HG03457 (cell line): ENCODE results near the gene VMAC.
"Not testable (repeated sequence)": the region's sequence is repeated elsewhere in the genome, so short reads cannot be mapped to it uniquely, and the experiment has no call there.

ENCODE experiments used
- ATAC-seq: cut with Tn5 transposase; IDR thresholded peaks from one replicate; pipeline ENCODE4 v1.9.1; 2021; ENCODE audit warnings: moderate number of reproducible peaks; ENCODE audit not compliant: unreplicated experiment

VMAC gene, protein sequence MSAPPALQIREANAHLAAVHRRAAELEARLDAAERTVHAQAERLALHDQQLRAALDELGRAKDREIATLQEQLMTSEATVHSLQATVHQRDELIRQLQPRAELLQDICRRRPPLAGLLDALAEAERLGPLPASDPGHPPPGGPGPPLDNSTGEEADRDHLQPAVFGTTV

DNA sequence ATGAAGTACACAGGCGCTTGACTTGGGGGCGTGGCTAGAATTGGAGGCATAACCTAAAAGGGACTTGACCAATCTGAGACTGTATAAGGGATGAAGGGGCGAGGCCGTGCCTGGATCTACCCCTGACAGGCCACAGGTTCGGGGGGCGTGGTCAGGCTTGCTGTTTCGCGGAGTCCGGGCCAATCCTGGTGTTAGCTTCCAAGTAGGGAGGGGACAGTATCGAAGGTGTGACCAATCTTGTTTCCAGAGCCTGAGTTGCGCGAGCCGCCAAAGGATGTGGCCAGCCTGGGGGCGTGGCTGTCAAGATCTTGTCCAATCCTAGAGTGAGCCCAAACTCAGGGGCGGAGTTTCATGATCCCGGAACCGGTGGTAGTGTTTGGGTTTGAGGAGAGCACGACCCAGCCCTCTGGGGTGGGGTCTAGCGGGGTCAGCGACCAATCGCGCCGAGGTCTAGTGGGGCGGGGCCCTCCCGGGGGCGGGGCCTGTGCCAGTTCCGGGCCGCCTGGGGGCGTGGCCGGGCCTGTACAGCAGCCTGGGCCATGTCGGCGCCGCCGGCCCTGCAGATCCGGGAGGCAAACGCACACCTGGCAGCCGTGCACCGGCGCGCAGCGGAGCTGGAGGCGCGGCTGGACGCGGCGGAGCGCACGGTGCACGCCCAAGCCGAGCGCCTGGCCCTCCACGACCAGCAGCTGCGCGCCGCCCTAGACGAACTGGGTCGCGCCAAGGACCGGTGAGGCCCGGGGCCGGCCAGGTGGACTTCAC lies at the start of gene VMAC:
Gene VMAC, plus strand, starts transcription at position 521 of the 762 bp plus-strand sequence. Its CDS starts 19 bp downstream, at position 540.
- ATAC-seq, result peak; percentile 67

DNA sequence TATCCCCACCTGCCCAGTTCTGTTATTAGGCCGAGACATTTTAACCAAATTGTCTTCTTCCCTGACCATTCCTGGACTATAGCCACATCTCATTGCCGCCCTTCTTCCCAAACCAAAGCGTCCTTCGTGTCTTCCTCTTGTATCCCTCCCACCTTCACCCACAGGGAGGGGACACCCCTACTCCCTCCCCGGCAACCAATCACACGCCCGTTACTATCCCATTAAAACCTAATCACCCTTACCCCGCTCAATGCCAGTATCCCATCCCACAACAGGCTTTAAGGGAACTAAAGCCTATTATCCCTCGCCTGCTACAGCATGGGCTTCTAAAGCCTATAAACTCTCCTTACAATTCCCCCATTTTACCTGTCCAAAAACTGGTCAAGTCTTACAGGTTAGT lies 49.5 kb upstream of the VMAC start:
- not testable (repeated sequence) for ATAC-seq

DNA sequence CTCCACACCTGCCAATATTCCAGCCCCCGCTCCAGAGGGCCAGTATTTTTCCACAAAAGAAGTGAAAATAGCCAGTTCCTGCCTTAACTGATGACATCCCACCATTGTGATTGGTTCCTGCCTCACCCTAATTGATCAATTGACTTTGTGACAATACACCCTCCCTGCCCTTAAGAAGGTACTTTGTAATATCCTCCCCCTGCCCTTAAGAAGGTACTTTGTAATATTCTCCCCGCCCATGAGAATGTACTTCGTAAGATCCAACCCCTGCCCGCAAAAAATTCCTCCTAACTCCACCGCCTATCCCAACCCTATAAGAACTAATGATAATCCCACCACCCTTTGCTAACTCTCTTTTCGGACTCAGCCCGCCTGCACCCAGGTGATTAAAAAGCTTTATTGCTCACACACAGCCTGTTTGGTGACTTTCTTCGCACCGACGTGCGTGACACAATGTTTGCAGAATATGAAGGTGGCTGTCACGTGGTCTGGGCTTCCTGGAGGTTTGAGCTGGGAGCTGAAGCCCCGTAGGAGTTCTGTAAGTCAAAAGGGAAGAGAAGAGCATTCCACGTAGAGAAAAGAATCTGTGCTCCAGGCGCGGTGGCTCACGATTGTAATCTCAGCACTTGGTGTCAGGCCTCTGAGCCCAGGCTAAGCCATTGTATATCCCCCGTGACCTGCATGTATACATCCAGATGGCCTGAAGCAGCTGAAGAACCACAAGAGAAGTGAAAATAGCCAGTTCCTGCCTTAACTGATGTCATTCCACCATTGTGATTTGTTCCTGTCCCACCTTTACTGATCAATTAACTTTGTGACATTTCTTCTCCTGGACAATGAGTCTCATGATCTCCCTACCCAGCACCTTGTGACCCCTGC lies 47.2 kb upstream of the VMAC start:
- no peak for ATAC-seq

DNA sequence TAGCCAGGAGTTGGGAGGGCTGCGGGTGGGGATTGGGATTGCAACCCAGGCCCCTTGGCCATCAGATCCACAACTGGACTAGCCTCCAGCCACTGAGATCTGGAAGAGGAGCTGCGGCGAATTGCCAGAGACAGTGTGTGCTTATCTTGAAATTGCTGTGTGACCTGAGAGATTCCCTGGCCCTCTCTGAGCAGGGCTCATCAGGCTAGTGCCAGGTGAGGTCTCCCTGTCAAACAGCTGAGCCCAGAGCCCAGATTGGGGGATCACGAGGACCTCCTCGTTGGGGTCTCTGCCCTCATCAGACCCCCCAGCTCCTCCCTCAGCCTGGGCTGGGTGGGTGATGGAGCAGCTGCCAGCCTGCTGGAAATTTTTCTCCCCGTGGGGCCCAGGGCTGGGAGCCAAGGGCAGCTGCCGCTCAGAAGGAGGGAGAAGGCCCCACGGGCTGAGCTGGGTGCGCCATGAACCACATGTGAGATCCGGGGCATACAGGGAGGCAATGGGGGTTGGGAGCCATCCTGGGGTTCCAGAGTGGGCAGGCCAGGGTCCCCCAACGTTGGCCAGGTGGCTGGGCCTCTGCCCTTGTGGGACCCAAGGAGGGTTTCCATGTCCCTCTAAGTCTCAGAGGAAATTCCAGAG lies 41.5 kb upstream of the VMAC start:
- ATAC-seq, result no peak

DNA sequence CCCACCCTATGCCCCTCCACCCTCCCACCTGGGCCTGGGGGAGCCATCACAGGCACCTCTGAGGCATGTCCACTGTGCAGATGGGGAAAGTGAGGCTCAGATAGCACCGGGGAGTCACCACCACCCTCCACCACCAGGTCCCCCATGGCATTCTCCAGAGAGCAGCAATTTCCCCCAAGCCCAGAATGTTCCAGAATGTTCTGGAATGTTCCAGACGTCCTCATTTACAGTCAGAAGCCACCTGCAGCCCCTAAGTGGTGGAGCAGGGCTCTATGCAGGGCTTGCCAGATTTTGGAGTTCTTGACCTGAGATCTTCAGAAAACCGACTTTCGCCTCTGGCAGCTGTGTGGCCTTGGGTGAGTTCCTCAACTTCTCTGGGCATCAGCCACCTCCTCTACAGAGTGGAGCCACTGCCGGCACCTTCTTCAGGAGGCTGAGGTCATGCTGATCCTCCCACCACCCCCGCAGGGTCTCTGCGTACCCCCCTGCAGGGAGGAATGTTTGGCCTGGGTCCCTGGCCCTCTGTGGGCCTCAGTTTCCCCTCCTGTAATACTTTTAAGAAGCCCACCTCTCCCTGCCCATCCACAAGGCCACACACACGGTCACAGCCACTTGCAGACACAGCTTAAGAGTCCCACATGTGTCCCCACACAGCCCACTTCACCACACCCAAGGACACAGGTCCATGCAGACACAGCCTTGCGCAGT lies 40.5 kb upstream of the VMAC start:
- ATAC-seq, result no peak

DNA sequence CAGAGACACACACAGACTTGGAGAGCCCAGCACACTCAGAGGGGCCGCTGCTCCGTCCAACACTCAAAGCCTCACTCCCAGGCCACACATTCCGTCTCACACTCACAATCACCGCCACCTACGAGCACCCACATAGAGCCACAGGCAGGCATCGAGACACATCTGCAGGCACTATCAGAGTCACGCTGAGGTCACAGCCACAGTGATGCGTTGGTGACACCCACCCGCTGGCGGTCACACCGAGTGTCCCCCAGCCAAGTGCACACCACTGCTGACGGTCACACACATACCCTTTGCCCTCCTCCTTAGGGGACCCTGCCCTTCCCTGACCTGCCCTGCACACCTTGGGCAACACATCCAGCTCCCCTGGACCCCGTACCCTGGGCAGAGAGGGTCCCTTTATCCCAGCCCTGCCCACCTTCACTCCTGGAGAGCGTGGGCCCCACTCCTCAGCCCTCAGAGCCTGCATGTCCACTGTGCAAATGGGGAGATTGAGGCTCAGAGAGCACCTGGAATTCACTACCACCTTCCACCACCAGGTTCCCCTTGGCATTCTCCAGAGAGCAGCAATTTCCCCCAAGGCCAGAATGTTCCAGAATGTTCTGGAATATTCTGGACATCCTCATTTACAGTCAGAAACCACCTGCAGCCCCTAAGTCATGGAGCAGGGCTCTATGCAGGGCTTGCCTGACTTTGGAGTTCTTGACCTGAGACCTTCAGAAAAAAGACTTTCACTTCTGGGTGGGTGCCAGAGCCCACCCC lies 39.8 kb upstream of the VMAC start:
- ATAC-seq, result no peak

DNA sequence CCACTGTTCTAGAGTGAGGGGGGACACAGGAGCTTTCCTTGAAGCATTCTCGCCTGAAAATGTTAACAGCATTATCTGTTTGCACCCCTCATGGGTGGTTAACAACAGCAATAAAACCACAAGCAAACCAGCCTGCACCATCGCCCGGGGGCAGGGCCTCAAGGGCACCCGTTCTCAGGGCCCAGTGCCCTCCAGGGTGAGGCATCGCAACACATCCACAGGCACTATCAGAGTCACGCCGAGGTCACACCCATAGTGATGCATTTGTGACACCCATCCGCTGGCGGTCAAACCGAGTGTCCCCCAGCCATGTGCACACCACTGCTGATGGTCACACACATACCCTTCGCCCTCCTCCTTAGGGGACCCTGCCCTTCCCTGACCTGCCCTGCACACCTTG lies 38.9 kb upstream of the VMAC start:
- no peak for ATAC-seq

DNA sequence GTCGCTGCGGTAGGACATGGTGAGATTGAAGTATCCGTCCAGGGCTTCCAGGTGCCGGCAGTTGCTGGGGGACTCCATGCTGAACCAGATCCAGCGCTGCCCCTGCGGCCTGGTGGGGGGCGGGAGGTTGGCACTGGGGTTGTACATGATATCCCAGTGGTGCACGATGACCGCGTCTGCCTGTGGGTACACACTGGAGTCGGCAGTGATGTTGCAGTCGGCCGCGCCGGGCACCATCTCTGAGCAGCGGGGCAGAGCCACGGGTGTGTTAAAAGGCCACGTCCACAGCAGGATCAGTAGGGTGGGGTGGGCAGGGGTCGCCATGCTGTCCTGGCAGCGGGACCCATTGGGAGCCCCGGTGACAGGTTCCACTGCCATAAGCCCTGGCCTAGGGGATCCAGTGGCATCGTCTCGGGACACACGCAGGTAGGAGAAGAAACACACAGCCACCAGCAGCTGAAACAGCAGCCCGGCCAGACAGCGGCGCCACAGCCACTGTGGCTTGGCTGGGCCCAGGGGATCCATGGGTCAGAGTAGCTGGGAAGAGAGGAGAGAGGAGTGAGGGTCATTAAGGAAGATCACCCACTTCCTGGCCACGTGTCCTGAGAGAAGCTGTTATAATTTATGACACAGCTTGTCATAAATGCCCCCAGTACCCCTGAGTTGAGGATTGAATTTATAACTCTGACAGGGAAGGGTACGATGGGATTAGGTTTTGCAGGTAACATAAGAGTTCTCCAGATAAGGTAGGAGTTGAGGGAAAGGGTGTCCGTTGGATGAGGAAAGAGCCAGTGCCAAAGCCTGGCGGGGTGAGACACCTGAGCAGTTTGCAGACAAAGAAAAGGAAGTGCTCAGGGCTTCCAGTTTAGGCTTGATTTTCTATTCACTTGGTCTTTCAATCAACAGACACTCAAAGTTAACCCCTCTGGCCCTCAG lies 37.2 kb upstream of the VMAC start:
- ATAC-seq, result no peak

DNA sequence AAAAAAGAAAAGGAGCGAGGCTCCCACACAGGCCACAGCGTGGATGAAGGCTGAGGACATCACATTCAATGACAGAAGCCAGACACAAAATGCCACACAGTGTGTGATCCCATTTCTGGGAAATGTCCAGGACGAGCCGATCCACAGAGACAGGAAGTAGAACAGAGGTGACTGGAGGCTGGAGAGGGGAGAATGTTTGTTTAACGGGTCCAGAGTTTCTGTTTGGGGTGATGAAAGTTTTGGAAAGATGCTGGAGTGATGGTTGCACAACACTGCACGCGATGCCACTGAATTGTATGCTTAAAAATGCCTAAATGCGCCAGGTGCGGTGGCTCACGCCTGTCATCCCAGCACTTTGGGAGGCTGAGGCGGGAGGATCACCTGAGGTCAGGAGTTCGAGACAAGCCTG lies 33.7 kb upstream of the VMAC start:
- ATAC-seq, result no peak

DNA sequence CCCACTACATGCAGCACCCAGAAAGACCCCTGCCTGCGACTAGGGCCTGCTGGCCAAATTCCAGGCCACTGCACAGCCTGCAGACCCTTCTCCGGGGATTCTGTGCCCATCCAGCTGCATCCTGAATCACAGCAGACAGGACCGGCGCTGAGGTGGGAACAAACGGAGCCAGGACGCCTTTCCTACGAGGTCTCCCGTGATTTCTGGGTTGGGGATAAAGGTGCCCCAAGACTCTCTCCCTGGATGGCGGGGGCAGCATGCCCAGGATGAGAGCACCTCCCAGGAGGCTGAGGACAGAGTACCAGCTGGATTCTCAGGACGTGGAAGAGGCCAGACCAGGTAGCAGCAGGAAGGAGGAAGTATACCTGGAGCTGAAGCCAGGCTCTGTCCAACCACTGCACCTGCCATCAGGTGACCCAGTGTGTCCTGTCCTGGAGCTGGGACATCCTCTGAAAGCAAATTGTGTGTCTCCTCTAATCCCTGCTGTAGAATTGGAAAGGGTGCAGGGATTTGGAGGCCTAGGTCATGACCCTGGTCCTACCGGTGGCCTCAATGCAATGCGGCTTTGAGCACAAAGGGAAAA lies 31.0 kb upstream of the VMAC start:
- ATAC-seq, result no peak

DNA sequence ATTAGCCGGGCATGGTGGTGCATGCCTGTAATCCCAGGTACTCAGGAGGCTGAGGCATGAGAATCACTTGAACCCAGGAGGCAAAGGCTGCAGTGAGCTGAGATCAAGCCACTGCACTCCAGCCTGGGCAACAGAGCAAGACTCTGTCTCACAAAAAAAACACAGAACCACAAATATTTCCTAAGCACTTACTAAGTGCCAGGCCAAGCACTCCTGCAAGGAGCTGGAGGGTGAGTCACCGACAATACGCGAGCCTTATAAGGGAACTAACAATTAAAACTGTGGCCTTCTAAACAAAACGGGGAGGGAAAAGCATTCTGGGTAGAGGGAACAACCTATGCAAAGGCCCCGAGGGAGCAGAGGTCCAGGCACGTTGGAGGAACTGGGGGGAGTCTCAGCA lies 30.2 kb upstream of the VMAC start:
- ATAC-seq, result not testable (repeated sequence)

DNA sequence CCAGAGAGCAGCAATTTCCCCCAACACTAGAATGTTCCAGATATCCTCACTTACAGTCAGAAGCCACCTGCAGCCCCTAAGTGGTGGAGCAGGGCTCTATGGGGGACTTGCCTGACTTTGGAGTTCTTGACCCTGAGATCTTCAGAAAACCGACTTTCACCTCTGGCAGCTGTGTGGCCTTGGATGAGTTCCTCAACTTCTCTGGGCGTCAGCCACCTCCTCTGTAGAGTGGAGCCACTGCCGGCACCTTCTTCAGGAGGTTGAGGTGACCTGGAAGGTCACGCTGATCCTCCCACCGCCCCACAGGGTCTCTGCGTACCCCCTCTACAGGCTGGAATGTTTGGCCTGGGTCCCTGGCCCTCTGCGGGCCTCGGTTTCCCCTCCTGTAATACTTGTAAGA lies 27.2 kb upstream of the VMAC start:
- ATAC-seq, result no peak

DNA sequence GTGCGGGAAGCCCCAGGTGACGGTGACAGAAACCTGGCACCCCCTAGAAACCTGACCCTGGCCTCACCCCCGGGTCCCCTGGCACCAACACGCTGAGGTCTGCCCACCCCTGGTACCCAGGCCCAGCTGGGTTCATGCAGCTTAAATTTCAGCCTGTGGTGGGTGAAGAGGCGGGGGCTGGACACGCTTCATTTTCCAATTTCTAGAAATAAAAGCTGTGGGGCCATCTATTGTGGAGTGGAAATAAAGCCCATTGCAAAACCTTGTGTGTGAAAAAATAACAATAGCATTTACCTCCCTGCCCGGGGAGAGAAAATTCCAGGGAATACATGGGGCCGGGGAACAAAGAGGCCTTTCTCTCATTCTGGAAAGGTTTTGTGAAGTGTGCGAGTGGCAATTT lies 26.8 kb upstream of the VMAC start:
- no peak for ATAC-seq

DNA sequence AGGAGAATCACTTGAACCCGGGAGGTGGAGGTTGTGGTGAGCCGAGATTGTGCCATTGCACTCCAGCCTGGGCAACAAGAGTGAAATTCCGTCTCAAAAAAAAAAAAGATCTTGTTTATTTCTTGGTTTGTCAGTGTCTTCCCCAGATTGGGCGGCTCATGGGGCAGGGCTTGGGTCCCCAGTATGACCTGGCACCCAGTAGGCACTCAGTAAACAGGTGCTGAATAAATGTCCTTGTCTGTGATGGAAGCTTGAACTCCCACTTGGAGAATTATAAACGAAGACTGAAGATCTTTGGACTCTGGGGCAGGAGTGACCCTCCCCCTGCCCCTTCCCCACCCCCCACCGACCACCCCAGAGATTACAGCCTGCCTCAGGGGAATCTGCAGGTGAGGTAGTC lies 24.5 kb upstream of the VMAC start:
- no peak for ATAC-seq

DNA sequence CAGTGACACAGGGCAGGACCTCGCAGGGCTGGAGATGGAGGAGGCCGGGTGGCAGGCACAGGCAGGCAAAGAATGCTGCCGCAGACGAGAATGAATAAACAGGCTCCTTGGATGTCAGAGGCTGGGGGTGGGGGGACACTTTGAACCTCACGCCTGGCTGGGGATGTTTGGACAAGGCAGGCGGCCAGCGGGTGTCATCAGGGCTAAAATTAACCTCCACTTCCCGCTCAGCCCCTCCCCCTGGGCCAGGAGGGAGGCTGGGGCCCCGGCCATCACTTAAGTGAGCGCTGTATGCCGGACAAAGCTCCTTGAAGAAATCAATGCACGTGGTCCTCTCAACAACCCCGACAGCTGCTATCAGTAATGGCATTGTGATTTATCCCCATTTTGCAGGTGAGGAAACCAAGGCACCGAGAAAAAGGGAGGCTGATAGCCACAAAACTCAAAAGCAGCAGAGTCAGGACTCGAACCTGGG lies 24.0 kb upstream of the VMAC start:
- ATAC-seq, result no peak

DNA sequence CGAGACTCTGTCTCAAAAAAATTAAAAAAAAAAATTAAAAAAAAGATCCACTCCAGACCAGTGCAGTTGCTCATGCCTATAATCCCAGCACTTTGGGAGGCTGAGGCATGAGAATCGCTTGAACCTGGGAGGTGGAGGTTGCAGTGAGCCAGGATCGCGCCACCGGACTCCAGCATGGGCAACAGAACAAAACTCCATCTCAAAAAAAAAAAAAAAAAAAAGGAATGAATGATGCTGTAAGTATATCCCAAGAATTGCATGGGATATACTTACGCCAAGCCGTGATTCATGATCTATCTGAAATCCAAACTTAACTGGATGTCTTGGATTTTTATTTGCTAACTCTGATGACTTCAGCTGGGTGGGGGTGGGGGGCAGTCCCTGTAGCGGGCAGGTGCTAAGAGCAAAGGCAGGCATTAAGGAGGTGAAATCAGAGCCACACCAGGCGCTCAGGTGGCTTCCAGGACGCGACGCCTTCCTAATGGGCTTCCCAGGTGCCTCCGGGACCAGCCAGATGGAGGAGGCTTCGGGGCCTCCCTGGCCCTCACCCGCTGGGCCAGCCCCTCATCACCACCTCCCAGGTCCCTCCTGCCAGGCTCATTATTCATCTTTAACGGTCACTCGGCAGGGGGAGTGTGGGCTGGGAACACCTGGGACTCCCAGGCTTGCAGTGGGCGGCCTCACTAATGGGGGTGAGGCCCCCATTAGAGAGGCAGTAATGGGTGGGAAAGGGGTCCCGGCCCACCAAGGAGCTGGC lies 23.0 kb upstream of the VMAC start:
- ATAC-seq, result no peak

DNA sequence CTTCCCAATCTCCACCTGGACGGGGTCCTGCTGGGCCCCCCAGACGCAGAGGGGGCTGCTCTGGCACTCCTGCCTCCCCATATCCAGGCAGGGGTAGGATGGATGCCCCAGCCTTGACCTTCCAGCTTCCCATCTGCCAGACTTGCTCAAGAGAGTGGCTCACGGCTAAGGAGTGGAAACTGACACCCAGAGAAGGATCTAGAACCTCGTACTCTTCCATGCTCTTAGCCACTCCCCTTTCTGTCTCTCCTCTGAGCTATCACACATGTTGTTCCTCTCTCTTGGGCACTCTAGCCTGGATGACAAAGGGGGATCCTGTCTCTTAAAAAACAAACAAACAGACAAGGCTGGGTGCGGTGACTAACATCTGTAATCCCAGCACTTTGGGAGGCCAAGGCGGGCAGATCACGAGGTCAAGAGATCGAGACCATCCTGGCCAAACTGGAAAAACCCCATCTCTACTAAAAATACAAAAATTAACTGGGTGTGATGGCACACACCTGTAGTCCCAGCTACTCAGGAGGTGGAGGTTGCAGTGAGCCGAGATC lies 22.2 kb upstream of the VMAC start:
- no peak for ATAC-seq
